Prostate gland (tissue), 2 donors: Measurements from ENCODE around the gene DBH. TPM values are rescaled to one million over a fixed set of nuclear protein-coding genes. Genes with fewer than 3 reads are reported as not detected.

ENCODE experiments used
- DNase-seq: peaks from one replicate; pipeline ENCODE4 v3.0.0-alpha.2; 2019; ENCODE audit warnings: low spot score
- H3K27ac ChIP-seq, 2 donors: fragments of 200-600 bp; sonication (generic); 2 replicates each; pipeline ENCODE4 v1.5.1; 2017 to 2019
- H3K27me3 ChIP-seq: fragments of 200-600 bp; sonication (generic); replicated peaks from 2 replicates; pipeline ENCODE4 v1.5.1; 2019; ENCODE audit not compliant: insufficient read depth
- H3K36me3 ChIP-seq, 2 donors: fragments of 200-600 bp; sonication (generic); 1 replicate in 1 of 2; 2 replicates in 1 of 2; pipeline versions ENCODE4 v1.5.1 to v1.8.1; 2017 to 2019
- H3K4me1 ChIP-seq: fragments of 200-600 bp; sonication (generic); replicated peaks from 2 replicates; pipeline ENCODE4 v1.5.1; 2019
- H3K4me3 ChIP-seq, 2 donors: fragments of 200-600 bp; sonication (generic); 2 replicates each; pipeline ENCODE4 v1.5.1; 2017 to 2019
- H3K9me3 ChIP-seq: fragments of 200-600 bp; sonication (generic); 2 replicates; pipeline ENCODE4 v1.5.1; 2017
- CTCF ChIP-seq, 4 experiments: fragments of 200-600 bp in 2 of 4; fragments of 450-650 bp in 2 of 4; sonication (generic) in 2 of 4; IDR thresholded peaks; 1 replicate in 3 of 4; 2 replicates in 1 of 4; pipeline ENCODE4 v1.5.1; 2016 to 2019; ENCODE audit warnings: antibody characterized with exemption in 4 of 4, mild to moderate bottlenecking in 2 of 4, moderate library complexity in 2 of 4
- POLR2A ChIP-seq: fragments of 450-650 bp; IDR thresholded peaks from one replicate; pipeline ENCODE4 v1.6.1; 2016; ENCODE audit warnings: antibody characterized with exemption, mild to moderate bottlenecking
- POLR2AphosphoS5 ChIP-seq: sonication (generic); formaldehyde crosslinking; IDR thresholded peaks from one replicate; pipeline ENCODE4 v1.6.1; 2017; ENCODE audit warnings: antibody characterized with exemption
- WGBS: methylation state at CpG from one replicate; pipeline ENCODE4 v1.1.5; 2018; 5-methylcytosine and 5-hydroxymethylcytosine counted together
- intact Hi-C: fragments of 100-400 bp; cut with DNase I; formaldehyde crosslinking; loops from one replicate; pipeline ENCODE4 v1.14.2; 2022
- total RNA-seq, 2 donors: library from RNA; depleted of rRNA; stranded (reverse); fragments of >200 nt; gene quantifications; one replicate each; pipeline ENCODE4 v1.1.0, GENCODE V29; 2016

The DBH gene
- total RNA-seq, 2 donors from 2014 or later: not detected

- Histone ChIP-seq H3K27me3 (peaks cover 2% of the 10 kb centered on the region), H3K4me1 (no peaks in the 10 kb centered on the region), H3K36me3 (no peaks in the 10 kb centered on the region), H3K27ac (no peak overlapping the region), H3K4me3 (no peak overlapping the region), H3K9me3 (no peaks in the 10 kb centered on the region)
- WGBS: 89% methylated on average over 8 of the region's 8 CpGs
- intact Hi-C loops: no loop called here
- no peak for DNase-seq
- TF ChIP-seq POLR2A: no peak
- TF ChIP-seq CTCF (IDR thresholded peaks at IDR 0.05): no peak
- no peak for TF ChIP-seq POLR2AphosphoS5
These were observed 2.5 kb downstream of the DBH start for GRCh38 chr9:133638711-133639110.

DNA sequence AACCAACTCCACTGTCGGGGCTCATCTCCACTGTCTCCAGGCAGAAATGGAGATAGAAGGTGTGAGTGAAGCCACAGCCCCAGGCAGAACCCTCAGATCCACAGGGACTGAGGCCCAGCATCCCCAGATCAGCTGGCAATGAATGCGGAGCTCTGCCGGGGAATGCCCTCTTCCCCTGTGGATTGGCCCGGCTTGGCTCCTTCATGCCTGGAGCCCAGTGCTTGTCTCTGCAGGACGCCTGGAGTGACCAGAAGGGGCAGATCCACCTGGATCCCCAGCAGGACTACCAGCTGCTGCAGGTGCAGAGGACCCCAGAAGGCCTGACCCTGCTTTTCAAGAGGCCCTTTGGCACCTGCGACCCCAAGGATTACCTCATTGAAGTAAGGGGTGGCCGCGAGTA lies 3.5 kb downstream of the DBH start:
- Histone ChIP-seq H3K4me1 (no peaks in the 10 kb centered on the region), H3K27me3 (peaks cover 2% of the 10 kb centered on the region), H3K36me3 (no peaks in the 10 kb centered on the region), H3K27ac (no peak overlapping the region), H3K9me3 (no peaks in the 10 kb centered on the region), H3K4me3 (no peak overlapping the region)
- intact Hi-C loops: no loop called here
- TF ChIP-seq CTCF (IDR thresholded peaks at IDR 0.05) (no peak), POLR2AphosphoS5 (no peak), POLR2A (no peak)
- 90% methylated on average over 8 of the region's 8 CpGs for WGBS
- DNase-seq: no peak

DNA sequence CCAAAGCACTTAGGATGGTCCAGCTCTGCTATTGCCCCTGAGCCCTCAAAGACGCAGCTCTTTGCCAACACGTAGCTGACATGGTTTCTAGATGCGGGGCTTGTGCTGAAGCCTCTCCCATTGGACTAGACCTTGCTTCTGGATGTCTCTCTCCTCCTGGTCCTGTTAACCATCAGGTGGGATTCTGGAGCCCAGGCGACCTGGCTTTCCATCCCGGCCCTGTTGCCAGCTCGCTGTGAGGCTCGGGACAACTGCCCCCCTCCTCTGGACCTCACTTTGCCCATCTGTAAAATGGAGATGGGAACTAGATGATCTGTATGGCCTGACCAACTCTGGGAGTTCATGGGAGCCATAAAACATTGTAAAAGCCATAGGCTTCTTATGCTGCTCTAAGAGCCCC lies 4.0 kb downstream of the DBH start:
- Histone ChIP-seq H3K36me3 (no peaks in the 10 kb centered on the region), H3K27ac (no peak overlapping the region), H3K4me1 (no peaks in the 10 kb centered on the region), H3K27me3 (peaks cover 2% of the 10 kb centered on the region), H3K4me3 (no peak overlapping the region), H3K9me3 (no peaks in the 10 kb centered on the region)
- intact Hi-C loops: no loop called here
- 95% methylated on average over 7 of the region's 7 CpGs for WGBS
- DNase-seq: no peak
- TF ChIP-seq CTCF (IDR thresholded peaks at IDR 0.05) (no peak), POLR2AphosphoS5 (no peak), POLR2A (no peak)

DNA sequence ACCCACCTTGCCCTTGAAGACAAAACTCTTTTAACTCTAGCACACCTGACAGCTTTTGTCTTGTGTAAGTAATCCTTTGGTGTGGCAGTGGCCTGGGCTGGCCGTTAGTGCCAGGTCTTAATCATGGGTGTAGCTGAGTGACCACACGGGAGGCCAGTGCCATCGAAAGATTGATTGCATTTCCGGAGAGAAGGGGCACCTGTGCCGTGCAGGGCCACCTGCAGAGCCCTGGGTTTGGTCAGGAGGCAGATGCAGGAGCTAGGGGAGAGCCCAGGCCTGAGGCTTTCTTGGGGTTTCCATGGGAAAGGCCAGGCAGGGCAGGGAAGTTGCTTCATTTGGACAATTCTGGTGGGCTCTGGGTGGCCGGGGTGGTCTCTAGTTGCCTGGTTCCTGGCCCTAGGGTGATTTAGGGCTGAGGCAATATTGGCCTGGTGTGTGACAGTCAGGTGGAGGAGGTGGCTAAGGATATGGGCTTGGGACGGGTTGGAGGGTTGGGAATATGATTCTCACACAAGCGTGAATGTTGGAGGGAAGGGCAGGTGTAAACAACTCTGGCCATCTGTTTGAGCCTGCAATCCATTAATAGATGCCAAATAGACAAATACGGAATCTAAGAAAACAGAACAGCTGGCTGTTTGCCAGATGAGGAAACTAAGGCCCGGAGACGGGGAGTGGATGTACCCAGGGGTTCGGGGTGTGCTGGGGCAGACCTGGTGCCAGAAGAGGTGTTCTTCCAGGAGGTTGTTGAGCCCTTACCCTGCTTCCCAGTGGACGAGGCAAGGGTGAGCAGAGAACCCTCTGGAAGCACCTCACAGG lies 4.6 kb downstream of the DBH start:
- TF ChIP-seq CTCF (IDR thresholded peaks at IDR 0.05): no peak
- no peak for TF ChIP-seq POLR2AphosphoS5
- TF ChIP-seq POLR2A: no peak
- no peak overlapping the region for H3K27ac ChIP-seq
- no peaks in the 10 kb centered on the region for H3K9me3 ChIP-seq
- H3K4me1 ChIP-seq: no peaks in the 10 kb centered on the region
- intact Hi-C loops: no loop called here
- H3K36me3 ChIP-seq: no peaks in the 10 kb centered on the region
- no peak overlapping the region for H3K4me3 ChIP-seq
- DNase-seq: no peak
- H3K27me3 ChIP-seq: peaks cover 2% of the 10 kb centered on the region
- 72% methylated on average over 13 of the region's 13 CpGs for WGBS

DNA sequence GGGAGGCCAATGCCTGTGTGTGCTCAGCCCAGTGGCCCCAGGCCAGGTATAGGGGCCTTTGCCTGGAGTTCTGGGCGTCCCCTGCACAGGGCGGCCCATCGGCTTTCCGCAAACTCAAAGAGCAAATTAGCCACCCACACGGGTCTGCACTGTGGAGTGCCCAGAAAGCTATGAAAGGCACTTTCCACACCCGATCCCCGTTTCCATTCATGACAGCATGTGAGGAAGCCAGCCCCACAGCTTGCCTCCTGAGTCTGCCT lies 5.2 kb downstream of the DBH start:
- no peaks in the 10 kb centered on the region for H3K27me3 ChIP-seq
- no peak for DNase-seq
- H3K4me1 ChIP-seq: no peaks in the 10 kb centered on the region
- no peaks in the 10 kb centered on the region for H3K9me3 ChIP-seq
- no peak overlapping the region for H3K27ac ChIP-seq
- intact Hi-C loops: no loop called here
- 82% methylated on average over 7 of the region's 7 CpGs for WGBS
- TF ChIP-seq POLR2AphosphoS5: no peak
- no peak for TF ChIP-seq POLR2A
- no peak for TF ChIP-seq CTCF (IDR thresholded peaks at IDR 0.05)
- H3K36me3 ChIP-seq: no peaks in the 10 kb centered on the region
- H3K4me3 ChIP-seq: no peak overlapping the region
